Measurements from ENCODE around the gene AIFM3. TPM values are rescaled to one million over a fixed set of nuclear protein-coding genes. Genes with fewer than 3 reads are reported as not detected.

AIFM3 gene
- polyA plus RNA-seq, 2 of the 4 experiments (the other 2 are of a cell fraction): 1.4 to 3.6 TPM

- TF ChIP-seq ELK1 (IDR thresholded peaks at IDR 0.05; ENCODE audit: low read depth, low read length) (no peak), HES2 (IDR thresholded peaks at IDR 0.05) (no peak), PHF8 (IDR thresholded peaks at IDR 0.05; ENCODE audit: borderline replicate concordance, low read depth) (no peak), CTCF (IDR thresholded peaks at IDR 0.05) (no peak), MYC (IDR thresholded peaks at IDR 0.05; ENCODE audit: borderline replicate concordance, low read length) (no peak), ATOH8 (CRISPR knock-in tag; IDR thresholded peaks at IDR 0.05; ENCODE audit: low read depth) (no peak), HOXA7 (CRISPR knock-in tag; IDR thresholded peaks at IDR 0.05) (no peak), JUN (IDR thresholded peaks at IDR 0.05) (no peak), USF2 (IDR thresholded peaks at IDR 0.05) (no peak), NFE2L2 (conservative IDR thresholded peaks at IDR 0.05; ENCODE audit: low read length) (no peak), HEYL (CRISPR knock-in tag; IDR thresholded peaks at IDR 0.05) (no peak), CEBPB (IDR thresholded peaks at IDR 0.05) (no peak), TP53 (CRISPR knock-in tag; IDR thresholded peaks at IDR 0.05) (no peak), ZNF302 (CRISPR knock-in tag; IDR thresholded peaks at IDR 0.05) (no peak), E2F6 (IDR thresholded peaks at IDR 0.05; ENCODE audit: borderline replicate concordance, low read depth) (no peak), KDM5A (IDR thresholded peaks at IDR 0.05) (no peak), HMGXB4 (CRISPR knock-in tag; IDR thresholded peaks at IDR 0.05; ENCODE audit: borderline replicate concordance) (no peak), KDM1A (IDR thresholded peaks at IDR 0.05; ENCODE audit: low read depth) (no peak), EHMT2 (IDR thresholded peaks at IDR 0.05; ENCODE audit: low read depth) (no peak), NR3C1 (IDR thresholded peaks at IDR 0.05) (no peak)
- ATAC-seq (no peak), FAIRE-seq (no peak), DNase-seq (ENCODE audit: low read depth in 1 of 2, low spot score in 1 of 2) (no peak)
- Histone ChIP-seq H3K9me3 (no peaks in the 10 kb centered on the region), H3K4me1 (peaks cover 47% of the 10 kb centered on the region), H3K27ac (no peak overlapping the region), H3K4me3 (no peak overlapping the region), H3K4me2 (no peak overlapping the region)
- ChIA-PET CTCF (interaction anchor here (1.0 to 1.5 kb wide), 3 partner anchors 31 to 65 kb away, joined by 3 to 6 read pairs (median 4); no protein-coding TSS in a partner anchor), POLR2A (no interaction called here)
- 87% methylated on average over 13 of the region's 13 CpGs for WGBS (ENCODE audit: missing lambda C conversion rate)
These were observed 17.3 kb upstream of the AIFM3 start for GRCh38 chr22:20949698-20950183.

Data from A549 (cell line).